ENCODE results near the gene ATP5PB. TPM values are rescaled to one million over a fixed set of nuclear protein-coding genes. Genes with fewer than 3 reads are reported as not detected.

Gene ATP5PB
- polyA plus RNA-seq, 3 donors, result 112 to 597 (median 557) TPM

DNA sequence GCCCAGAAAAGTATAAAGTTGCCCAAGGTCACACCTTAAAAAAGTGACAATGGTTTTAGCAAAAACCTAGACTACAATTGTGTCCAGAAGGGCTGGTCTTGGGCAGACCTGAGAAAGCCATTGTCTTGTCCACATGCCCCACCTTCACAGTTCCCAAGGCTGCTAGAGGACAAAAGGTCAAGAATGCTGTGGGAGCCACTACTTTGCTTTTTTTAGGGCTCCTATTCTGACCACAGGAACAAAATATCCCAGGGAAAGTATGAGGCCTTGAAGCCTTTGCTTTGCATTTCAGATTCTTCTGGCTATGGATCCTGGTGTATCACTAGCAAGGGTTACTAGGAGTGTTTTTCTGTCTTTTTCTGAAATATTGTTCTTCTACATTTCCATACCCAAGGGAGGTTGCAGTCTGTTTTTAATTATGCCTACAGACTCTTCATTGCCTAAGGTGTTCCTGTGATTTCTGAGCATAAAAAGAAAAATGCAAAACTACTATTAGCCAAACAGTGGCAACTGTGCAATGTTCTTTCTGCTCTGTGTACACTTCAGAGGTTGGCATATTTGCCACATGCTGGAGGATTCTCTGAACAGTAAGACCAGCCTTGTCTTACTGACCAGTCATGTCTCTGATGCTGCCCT, 35.2 kb downstream of the ATP5PB start:
- Histone ChIP-seq H3K9me3 (replicated peaks in 1 of 2; ENCODE audit: control insufficient read depth in 1 of 2, insufficient read depth in 1 of 2, low read length in 2 of 2) (no peaks in the 10 kb centered on the region), H3K9ac (ENCODE audit: insufficient read depth, low read length, poor library complexity, severe bottlenecking) (no peak overlapping the region), H3K27me3 (ENCODE audit: control insufficient read depth in 2 of 2, insufficient read depth in 2 of 2, low read length in 2 of 2) (no peaks in the 10 kb centered on the region), H3K4me3 (replicated peaks in 1 of 3; ENCODE audit: low read depth in 2 of 3, low read length in 3 of 3) (no peak overlapping the region), H3K27ac (ENCODE audit: low read depth in 1 of 2, low read length in 2 of 2) (peak overlapping the region in 1 of 2 donors; percentile 61), H3K4me2 (replicated peaks; ENCODE audit: extremely low read depth, low read length, poor library complexity, severe bottlenecking) (no peak overlapping the region), H2AFZ (ENCODE audit: insufficient read depth, low read depth, low read length, poor library complexity, severe bottlenecking) (no peak overlapping the region), H4K20me1 (ENCODE audit: insufficient read depth, low read length) (no peaks in the 10 kb centered on the region), H3K4me1 (ENCODE audit: control insufficient read depth in 1 of 2, insufficient read depth in 2 of 2, low read length in 2 of 2) (peaks cover 71 to 72% of the 10 kb centered on the region in 2 donors), H3K36me3 (replicated peaks in 1 of 2; ENCODE audit: control insufficient read depth in 1 of 2, insufficient read depth in 2 of 2, low read length in 2 of 2) (no peaks in the 10 kb centered on the region), H3K79me2 (ENCODE audit: insufficient read depth, low read length) (no peaks in the 10 kb centered on the region)
- Mint-ChIP-seq H3K4me1 (peaks cover 69% of the 10 kb centered on the region), H3K27ac (peak overlapping the region in 3 of 7 donors; percentile 8 to 69 (median 59)), H3K4me3 (no peak overlapping the region), H3K9me3 (no peaks in the 10 kb centered on the region), H3K36me3 (no peaks in the 10 kb centered on the region), H3K27me3 (ENCODE audit: low read depth in 3 of 3) (no peaks in the 10 kb centered on the region)
- intact Hi-C loops (cut with micrococcal nuclease), result loop anchor here (5.0 to 10.0 kb wide), 3 partner anchors 33 to 260 kb away; no protein-coding TSS in a partner anchor
- TF ChIP-seq CTCF (IDR thresholded peaks at IDR 0.05), result no peak
- no peak for DNase-seq

DNA sequence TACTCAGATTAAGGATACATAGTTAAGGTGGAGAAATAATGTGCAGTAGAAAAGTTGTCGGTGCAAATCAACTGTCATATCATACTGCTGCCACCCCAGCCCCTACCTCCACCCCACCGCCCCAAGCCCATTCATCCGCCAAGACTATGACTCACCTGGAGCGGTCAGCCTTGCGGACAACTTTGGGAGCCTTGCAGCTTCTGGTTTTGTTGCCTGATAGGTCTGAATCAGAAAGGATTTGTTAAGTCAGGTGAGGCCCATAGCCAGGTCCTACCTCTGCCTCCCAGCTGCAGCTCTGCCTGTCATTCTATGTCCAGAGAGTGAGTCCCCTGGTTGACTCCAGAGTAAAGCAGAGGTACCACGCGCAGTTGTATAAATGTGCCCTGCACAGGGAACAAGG, 37.2 kb downstream of the ATP5PB start:
- Mint-ChIP-seq H3K27ac (peak overlapping the region in 1 of 7 donors; percentile 25), H3K4me1 (peaks cover 72% of the 10 kb centered on the region), H3K9me3 (no peaks in the 10 kb centered on the region), H3K27me3 (ENCODE audit: low read depth in 3 of 3) (no peaks in the 10 kb centered on the region), H3K36me3 (no peaks in the 10 kb centered on the region), H3K4me3 (no peak overlapping the region)
- H3K4me3 ChIP-seq (replicated peaks in 1 of 3; ENCODE audit: low read depth in 2 of 3, low read length in 3 of 3), result no peak overlapping the region
- intact Hi-C loops (cut with micrococcal nuclease), result loop anchor here in 1 of 2 donors (10.0 kb wide), 2 partner anchors 168 to 258 kb away; no protein-coding TSS in a partner anchor
- WGBS (ENCODE audit: insufficient coverage), result 100% methylated on average over 4 of the region's 7 CpGs
- H4K20me1 ChIP-seq (ENCODE audit: insufficient read depth, low read length), result no peaks in the 10 kb centered on the region
- TF ChIP-seq CTCF (IDR thresholded peaks at IDR 0.05), result no peak
- peaks cover 72 to 73% of the 10 kb centered on the region in 2 donors for H3K4me1 ChIP-seq (ENCODE audit: control insufficient read depth in 1 of 2, insufficient read depth in 2 of 2, low read length in 2 of 2)
- H3K79me2 ChIP-seq (ENCODE audit: insufficient read depth, low read length), result no peaks in the 10 kb centered on the region
- no peak overlapping the region for H3K4me2 ChIP-seq (replicated peaks; ENCODE audit: extremely low read depth, low read length, poor library complexity, severe bottlenecking)
- no peak for DNase-seq
- no peaks in the 10 kb centered on the region for H3K36me3 ChIP-seq (replicated peaks in 1 of 2; ENCODE audit: control insufficient read depth in 1 of 2, insufficient read depth in 2 of 2, low read length in 2 of 2)
- H3K27me3 ChIP-seq (ENCODE audit: control insufficient read depth in 2 of 2, insufficient read depth in 2 of 2, low read length in 2 of 2), result no peaks in the 10 kb centered on the region
- H3K27ac ChIP-seq (ENCODE audit: low read depth in 1 of 2, low read length in 2 of 2), result no peak overlapping the region
- no peaks in the 10 kb centered on the region for H3K9me3 ChIP-seq (replicated peaks in 1 of 2; ENCODE audit: control insufficient read depth in 1 of 2, insufficient read depth in 1 of 2, low read length in 2 of 2)
- no peak overlapping the region for H3K9ac ChIP-seq (ENCODE audit: insufficient read depth, low read length, poor library complexity, severe bottlenecking)
- no peak overlapping the region for H2AFZ ChIP-seq (ENCODE audit: insufficient read depth, low read depth, low read length, poor library complexity, severe bottlenecking)

All from CD14-positive monocyte (primary cell).